ENCODE results near the gene SH3PXD2B.

DNA sequence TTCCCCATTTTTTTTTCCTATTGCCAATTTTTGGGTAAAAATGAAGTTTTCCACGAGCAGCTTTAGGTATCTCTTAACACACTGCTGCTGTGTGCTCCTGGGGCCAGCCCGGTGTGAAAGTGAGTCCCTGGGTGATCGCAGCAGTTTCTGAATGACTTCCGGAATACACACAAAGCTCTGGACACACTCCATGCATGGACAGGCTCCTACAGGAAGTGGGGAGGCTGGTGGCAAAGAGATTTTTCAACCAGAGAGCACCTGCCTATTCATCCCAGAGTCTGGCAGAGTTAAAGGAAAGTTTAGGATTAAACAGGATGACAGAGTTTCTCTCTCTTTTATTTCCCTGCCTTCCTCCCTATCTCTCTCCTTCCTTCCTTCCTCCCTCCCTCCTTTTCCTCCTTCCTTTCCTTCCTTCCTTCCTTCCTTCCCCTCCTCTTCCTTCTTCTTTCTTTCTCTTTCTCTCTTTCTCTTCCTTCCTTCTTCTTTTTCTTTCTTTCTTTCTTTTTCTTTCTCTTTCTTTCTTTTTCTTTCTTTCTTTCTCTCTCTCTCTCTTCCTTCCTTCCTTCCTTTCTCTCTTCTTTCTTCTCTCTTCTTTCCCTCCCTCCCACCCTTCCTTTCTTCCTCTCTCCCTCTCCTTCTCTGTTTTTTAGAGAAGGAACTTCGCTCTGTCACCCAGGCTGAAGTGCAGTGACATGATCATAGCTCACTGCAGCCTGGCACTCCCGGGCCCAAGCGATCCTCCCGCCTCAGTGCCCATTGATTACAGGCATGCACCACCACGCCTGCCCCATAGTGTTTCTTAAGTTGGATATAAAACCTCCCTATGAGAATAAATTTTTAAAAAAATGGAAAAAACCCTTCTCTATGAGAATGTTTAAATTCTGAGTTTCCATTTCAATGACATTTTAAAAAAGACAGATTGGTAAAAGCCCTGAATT is 132.0 kb downstream of the SH3PXD2B start:
- TF ChIP-seq, protein P1, sequence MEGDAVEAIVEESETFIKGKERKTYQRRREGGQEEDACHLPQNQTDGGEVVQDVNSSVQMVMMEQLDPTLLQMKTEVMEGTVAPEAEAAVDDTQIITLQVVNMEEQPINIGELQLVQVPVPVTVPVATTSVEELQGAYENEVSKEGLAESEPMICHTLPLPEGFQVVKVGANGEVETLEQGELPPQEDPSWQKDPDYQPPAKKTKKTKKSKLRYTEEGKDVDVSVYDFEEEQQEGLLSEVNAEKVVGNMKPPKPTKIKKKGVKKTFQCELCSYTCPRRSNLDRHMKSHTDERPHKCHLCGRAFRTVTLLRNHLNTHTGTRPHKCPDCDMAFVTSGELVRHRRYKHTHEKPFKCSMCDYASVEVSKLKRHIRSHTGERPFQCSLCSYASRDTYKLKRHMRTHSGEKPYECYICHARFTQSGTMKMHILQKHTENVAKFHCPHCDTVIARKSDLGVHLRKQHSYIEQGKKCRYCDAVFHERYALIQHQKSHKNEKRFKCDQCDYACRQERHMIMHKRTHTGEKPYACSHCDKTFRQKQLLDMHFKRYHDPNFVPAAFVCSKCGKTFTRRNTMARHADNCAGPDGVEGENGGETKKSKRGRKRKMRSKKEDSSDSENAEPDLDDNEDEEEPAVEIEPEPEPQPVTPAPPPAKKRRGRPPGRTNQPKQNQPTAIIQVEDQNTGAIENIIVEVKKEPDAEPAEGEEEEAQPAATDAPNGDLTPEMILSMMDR (IDR thresholded peaks at IDR 0.05), result no peak
- no peak for TF ChIP-seq EZH2 (IDR thresholded peaks at IDR 0.05; ENCODE audit: borderline replicate concordance, insufficient read depth, low read depth, low read length, poor library complexity, severe bottlenecking)

Data from B cell (primary cell).